Activated CD4-positive, alpha-beta T cell treated with anti-CD3 and anti-CD28 coated beads, Interleukin-2, amount 10 ng/mL, durations not matched to agents 7 days and 5 days (primary cell): ENCODE data around the gene IRGC. TPM values are rescaled to one million over a fixed set of nuclear protein-coding genes. Genes with fewer than 3 reads are reported as not detected.

ENCODE experiments used
- CTCF ChIA-PET: fragments of 350-600 bp; sonication (Branson Sonifier 250); formaldehyde crosslinking; loops from one replicate; lab custom pipeline; 2021; ENCODE audit warnings: antibody characterized with exemption; lab: Charles Lee
- POLR2A ChIA-PET: fragments of 350-600 bp; sonication (Branson Sonifier 250); formaldehyde crosslinking; loops from one replicate; lab custom pipeline; 2021; ENCODE audit warnings: antibody characterized with exemption; lab: Charles Lee
- DNase-seq: peaks from one replicate; pipeline ENCODE4 v3.0.0-alpha.2; 2020
- H3K27ac Mint-ChIP-seq: one replicate; pipeline ENCODE4 v1.8.0; 2021; ENCODE audit warnings: mild to moderate bottlenecking, moderate library complexity, mixed read lengths
- H3K27me3 Mint-ChIP-seq: one replicate; pipeline ENCODE4 v1.8.0; 2021; ENCODE audit warnings: mixed read lengths
- H3K36me3 Mint-ChIP-seq: one replicate; pipeline ENCODE4 v1.8.0; 2021; ENCODE audit warnings: low read depth, mixed read lengths
- H3K4me1 Mint-ChIP-seq: one replicate; pipeline ENCODE4 v1.8.0; 2021; ENCODE audit warnings: mixed read lengths
- H3K4me3 Mint-ChIP-seq: one replicate; pipeline ENCODE4 v1.8.0; 2021; ENCODE audit warnings: mild to moderate bottlenecking, moderate library complexity, mixed read lengths
- H3K9me3 Mint-ChIP-seq: one replicate; pipeline ENCODE4 v1.8.0; 2021; ENCODE audit warnings: mixed read lengths
- total RNA-seq, 2 experiments: library from RNA; stranded (reverse); gene quantifications; one replicate each; pipeline ENCODE4 v1.2.3, GENCODE V29; 2021

Gene IRGC
- total RNA-seq, 2 experiments from 2014 or later, result not detected

DNA sequence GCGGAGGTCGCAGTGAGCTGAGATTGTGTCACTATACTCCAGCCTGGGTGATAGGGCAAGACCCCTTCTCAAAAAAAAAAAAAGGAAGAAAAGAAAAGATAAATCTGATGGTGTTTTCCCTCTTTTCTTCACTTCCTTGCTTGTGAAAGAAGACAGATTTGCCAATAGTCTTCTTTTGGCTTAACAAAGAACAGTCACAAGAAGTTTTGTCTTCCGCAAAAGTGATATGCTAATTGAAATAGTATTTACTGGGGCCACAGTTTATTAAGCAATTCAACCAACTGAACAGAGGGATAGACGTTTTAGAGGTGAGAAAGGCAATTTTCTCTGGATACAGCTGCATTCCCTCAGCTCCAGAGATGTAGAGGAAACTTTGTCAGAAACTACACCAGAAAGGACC is 23.0 kb upstream of the IRGC start:
- ChIA-PET POLR2A (no interaction called here), CTCF (no interaction called here)

DNA sequence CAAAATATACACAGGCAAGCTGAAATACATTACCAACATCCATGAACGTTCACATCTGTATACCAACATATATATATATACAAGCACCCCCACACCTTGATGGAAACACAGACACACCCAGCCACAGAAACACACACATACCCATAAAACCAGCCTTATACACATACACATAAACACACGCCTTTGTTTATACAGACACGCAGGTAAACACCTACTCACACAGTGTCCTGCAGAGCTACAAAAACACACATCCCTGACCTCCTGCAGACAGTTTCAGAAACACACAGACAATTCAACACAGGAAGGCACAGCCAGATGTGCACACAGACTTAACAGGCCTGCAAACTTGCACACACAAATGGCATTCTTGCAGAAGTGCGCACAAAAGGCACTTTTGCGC is 21.3 kb upstream of the IRGC start:
- H3K27ac Mint-ChIP-seq, result no peak overlapping the region
- peaks cover 1% of the 10 kb centered on the region for H3K36me3 Mint-ChIP-seq
- no peak overlapping the region for H3K4me3 Mint-ChIP-seq
- H3K27me3 Mint-ChIP-seq, result peaks cover 19% of the 10 kb centered on the region
- DNase-seq, result no peak
- H3K9me3 Mint-ChIP-seq, result peaks cover 18% of the 10 kb centered on the region
- H3K4me1 Mint-ChIP-seq, result peaks cover 3% of the 10 kb centered on the region
- CTCF ChIA-PET, result interaction anchor here (1.0 kb wide), 1 partner anchor 26 kb away, joined by 3 read pairs; no protein-coding TSS in a partner anchor
- POLR2A ChIA-PET, result no interaction called here

More for the DNA sequence above, 23.0 kb upstream of the IRGC start:
- no peaks in the 10 kb centered on the region for H3K36me3 Mint-ChIP-seq
- H3K4me3 Mint-ChIP-seq, result no peak overlapping the region
- H3K27me3 Mint-ChIP-seq, result peaks cover 12% of the 10 kb centered on the region
- H3K9me3 Mint-ChIP-seq, result peaks cover 18% of the 10 kb centered on the region
- DNase-seq, result no peak
- H3K4me1 Mint-ChIP-seq, result no peaks in the 10 kb centered on the region
- no peak overlapping the region for H3K27ac Mint-ChIP-seq

- Mint-ChIP-seq H3K27me3 (peaks cover 24% of the 10 kb centered on the region), H3K36me3 (peaks cover 3% of the 10 kb centered on the region), H3K27ac (no peak overlapping the region), H3K9me3 (peaks cover 13% of the 10 kb centered on the region), H3K4me3 (no peak overlapping the region), H3K4me1 (peaks cover 18% of the 10 kb centered on the region)
- CTCF ChIA-PET, result interaction anchor here (0.5 kb wide), 1 partner anchor 516 kb away, joined by 3 read pairs; no protein-coding TSS in a partner anchor
- POLR2A ChIA-PET, result no interaction called here
- DNase-seq, result no peak
Observed at GRCh38 chr19:43695985-43696704, 19.7 kb upstream of the IRGC start.

DNA sequence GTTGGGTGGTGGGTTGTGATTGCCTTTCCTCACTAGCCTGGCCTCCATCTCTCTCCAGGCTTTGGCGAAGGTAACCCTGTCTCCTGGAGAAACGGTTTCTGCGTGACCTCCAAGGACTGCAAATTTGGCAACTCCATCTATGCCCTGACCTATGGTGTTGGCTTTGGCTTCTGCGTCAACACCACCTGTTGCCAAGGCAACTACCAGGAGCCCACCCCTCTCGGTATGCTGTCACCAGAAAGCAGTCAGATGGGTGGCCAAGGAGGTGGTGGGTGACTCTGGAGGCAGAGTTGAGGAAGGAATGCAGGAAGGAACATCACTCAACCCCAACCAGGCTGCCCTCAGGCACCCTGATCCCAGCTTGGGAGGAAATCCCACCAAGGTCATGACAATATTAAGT is 18.6 kb upstream of the IRGC start:
- Mint-ChIP-seq H3K4me3 (no peak overlapping the region), H3K27ac (no peak overlapping the region), H3K9me3 (peaks cover 6% of the 10 kb centered on the region), H3K36me3 (peaks cover 4% of the 10 kb centered on the region), H3K27me3 (peaks cover 22% of the 10 kb centered on the region), H3K4me1 (peaks cover 26% of the 10 kb centered on the region)
- ChIA-PET CTCF (interaction anchor here (1.2 to 1.6 kb wide), 3 partner anchors 10 to 48 kb away, joined by 3 to 4 read pairs (median 3); no protein-coding TSS in a partner anchor), POLR2A (no interaction called here)
- no peak for DNase-seq

- Mint-ChIP-seq H3K4me1 (peaks cover 27% of the 10 kb centered on the region), H3K27me3 (peaks cover 17% of the 10 kb centered on the region), H3K9me3 (peaks cover 5% of the 10 kb centered on the region), H3K36me3 (peaks cover 4% of the 10 kb centered on the region), H3K27ac (no peak overlapping the region), H3K4me3 (peak overlapping the region; percentile 28)
- ChIA-PET POLR2A (no interaction called here), CTCF (interaction anchor here (1.1 to 1.4 kb wide), 3 partner anchors 9 to 31 kb away, joined by 3 to 4 read pairs (median 3); no protein-coding TSS in a partner anchor)
- no peak for DNase-seq
Observed at GRCh38 chr19:43699506-43700394, 16.1 kb upstream of the IRGC start.

DNA sequence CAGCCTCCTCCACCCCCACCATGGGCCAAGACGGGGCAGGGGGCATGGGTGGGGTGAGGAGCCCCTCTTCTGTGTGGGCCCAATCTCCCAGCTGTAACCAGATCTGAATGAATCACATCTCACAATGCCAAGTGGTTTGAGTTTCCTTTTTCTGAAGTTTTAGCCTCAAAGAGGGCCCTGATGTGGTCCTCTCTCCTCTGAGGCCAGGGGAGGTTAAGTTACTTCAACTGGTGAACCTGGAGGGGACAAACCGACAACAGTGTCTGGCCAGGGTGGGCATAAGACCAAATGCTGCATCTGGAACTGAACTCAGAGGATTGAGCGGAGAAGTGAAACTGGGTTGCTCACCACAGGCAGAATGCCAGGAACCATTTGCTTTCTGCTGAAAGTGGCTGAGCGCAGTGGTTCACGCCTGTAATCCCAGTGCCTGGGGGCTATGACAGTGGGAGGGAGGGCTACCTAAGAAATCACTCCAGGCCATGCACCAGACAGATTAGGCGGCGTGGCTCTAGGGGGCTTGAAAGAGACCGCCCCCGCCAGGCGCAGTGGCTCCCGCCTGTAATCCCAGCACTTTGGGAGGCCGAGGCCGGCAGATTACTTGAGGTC is 15.4 kb upstream of the IRGC start:
- Mint-ChIP-seq H3K4me1 (peaks cover 27% of the 10 kb centered on the region), H3K9me3 (peaks cover 2% of the 10 kb centered on the region), H3K4me3 (peak overlapping the region; percentile 78), H3K36me3 (peaks cover 4% of the 10 kb centered on the region), H3K27ac (peak overlapping the region; percentile 97), H3K27me3 (peaks cover 17% of the 10 kb centered on the region)
- ChIA-PET POLR2A (no interaction called here), CTCF (interaction anchor here (1.1 to 1.3 kb wide), 2 partner anchors 26 to 45 kb away, joined by 3 read pairs; no protein-coding TSS in a partner anchor)
- DNase-seq, result no peak

DNA sequence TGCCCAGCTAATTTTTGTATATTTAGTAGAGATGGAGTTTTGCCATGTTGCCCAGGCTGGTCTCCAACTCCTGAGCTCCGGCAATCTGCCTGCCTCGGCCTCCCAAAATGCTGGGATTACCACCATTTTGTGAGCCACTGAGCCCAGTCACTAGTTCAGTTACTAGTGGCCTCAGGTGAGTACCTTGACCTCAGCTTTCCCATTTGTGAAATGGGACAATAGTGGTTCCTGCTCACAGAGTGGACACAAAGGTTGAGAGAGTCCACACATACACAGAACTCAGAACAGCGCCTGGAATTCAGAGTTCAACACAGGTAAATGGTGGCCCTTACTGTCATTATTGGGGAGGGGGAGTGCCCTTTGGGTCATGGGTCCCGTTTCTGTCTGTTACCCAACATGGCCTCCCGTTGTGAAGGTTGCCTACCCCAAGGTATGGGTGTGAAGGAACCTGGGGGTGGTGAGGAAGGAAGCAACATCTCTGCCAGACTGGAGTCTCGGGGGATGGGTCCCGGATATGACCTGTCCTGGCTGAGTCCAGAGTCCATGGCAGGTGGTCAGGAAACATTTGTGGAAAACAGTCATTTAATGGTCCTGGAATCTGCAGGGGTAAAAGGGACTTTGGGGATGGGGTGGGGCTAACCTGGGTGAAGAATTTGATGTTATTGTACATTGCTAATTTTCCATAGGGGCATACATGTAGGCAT is 11.7 kb upstream of the IRGC start:
- Mint-ChIP-seq H3K36me3 (peaks cover 4% of the 10 kb centered on the region), H3K9me3 (peaks cover 3% of the 10 kb centered on the region), H3K4me1 (peaks cover 25% of the 10 kb centered on the region), H3K27ac (no peak overlapping the region), H3K27me3 (peaks cover 8% of the 10 kb centered on the region), H3K4me3 (no peak overlapping the region)
- DNase-seq, result no peak
- ChIA-PET CTCF (interaction anchor here (0.9 to 1.5 kb wide), 3 partner anchors 35 to 75 kb away, joined by 3 to 5 read pairs (median 4); no protein-coding TSS in a partner anchor), POLR2A (no interaction called here)

DNA sequence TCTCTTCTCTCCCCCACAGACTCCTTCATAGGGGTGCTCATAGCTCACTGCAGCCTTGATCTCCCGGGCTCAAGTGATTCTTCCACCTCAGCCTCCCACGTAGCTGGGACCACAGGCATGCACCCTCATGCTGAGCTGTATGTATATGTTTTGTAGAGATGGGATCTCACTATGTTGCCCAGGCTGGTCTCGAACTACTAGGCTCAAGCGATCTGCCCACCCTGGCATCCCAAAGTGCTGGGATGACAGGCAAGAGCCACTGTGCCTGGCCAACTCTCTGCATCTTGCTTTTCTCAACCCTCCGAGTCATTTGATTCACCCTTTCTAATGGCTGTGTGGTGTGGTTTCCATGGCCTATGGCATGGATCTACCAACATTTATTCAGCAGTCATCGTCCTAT is 10.1 kb upstream of the IRGC start:
- no peak for DNase-seq
- H3K4me3 Mint-ChIP-seq, result no peak overlapping the region
- H3K9me3 Mint-ChIP-seq, result peaks cover 4% of the 10 kb centered on the region
- peaks cover 12% of the 10 kb centered on the region for H3K4me1 Mint-ChIP-seq
- peaks cover 4% of the 10 kb centered on the region for H3K36me3 Mint-ChIP-seq
- peaks cover 3% of the 10 kb centered on the region for H3K27me3 Mint-ChIP-seq
- POLR2A ChIA-PET, result no interaction called here
- no peak overlapping the region for H3K27ac Mint-ChIP-seq
- CTCF ChIA-PET, result interaction anchor here (1.2 kb wide), 1 partner anchor 11 kb away, joined by 5 read pairs; the partner anchor contains the start of gene IRGC

GRCh38 chr19:43707158-43707712 is 8.6 kb upstream of the IRGC start:
- Mint-ChIP-seq H3K36me3 (peaks cover 2% of the 10 kb centered on the region), H3K27me3 (peaks cover 3% of the 10 kb centered on the region), H3K4me3 (no peak overlapping the region), H3K4me1 (peaks cover 2% of the 10 kb centered on the region), H3K9me3 (peaks cover 4% of the 10 kb centered on the region), H3K27ac (no peak overlapping the region)
- DNase-seq, result no peak
- ChIA-PET CTCF (interaction anchor here (0.9 to 1.7 kb wide), 2 partner anchors 14 to 25 kb away, joined by 3 read pairs; no protein-coding TSS in a partner anchor), POLR2A (no interaction called here)

- POLR2A ChIA-PET, result no interaction called here
- Mint-ChIP-seq H3K36me3 (peaks cover 2% of the 10 kb centered on the region), H3K27me3 (peaks cover 3% of the 10 kb centered on the region), H3K9me3 (peaks cover 4% of the 10 kb centered on the region), H3K27ac (no peak overlapping the region), H3K4me3 (no peak overlapping the region), H3K4me1 (no peaks in the 10 kb centered on the region)
- CTCF ChIA-PET, result interaction anchor here (1.3 to 1.7 kb wide), 2 partner anchors 23 to 57 kb away, joined by 3 read pairs; no protein-coding TSS in a partner anchor
- no peak for DNase-seq
Observed at GRCh38 chr19:43708716-43709115, 7.2 kb upstream of the IRGC start.

- peaks cover 4% of the 10 kb centered on the region for H3K9me3 Mint-ChIP-seq
- no peaks in the 10 kb centered on the region for H3K4me1 Mint-ChIP-seq
- ChIA-PET POLR2A (no interaction called here), CTCF (no interaction called here)
- peaks cover 2% of the 10 kb centered on the region for H3K36me3 Mint-ChIP-seq
- no peak overlapping the region for H3K4me3 Mint-ChIP-seq
- H3K27me3 Mint-ChIP-seq, result no peaks in the 10 kb centered on the region
- DNase-seq, result no peak
- H3K27ac Mint-ChIP-seq, result no peak overlapping the region
Observed at GRCh38 chr19:43711751-43712355, 4.0 kb upstream of the IRGC start.
